NCI-H128 (cell line): ENCODE measurements around the gene NQO1.
A peak's percentile ranks its signal among the peaks of the same experiment; 100 is the strongest.
"Not testable (repeated sequence)": the region's sequence is repeated elsewhere in the genome, so short reads cannot be mapped to it uniquely, and the experiment has no call there.

Experiments
- DNase-seq: peaks from one replicate; lab custom pipeline; 2025; ENCODE audit not compliant: unreplicated experiment; lab: John Stamatoyannopoulos, UW

Gene NQO1

GRCh38 chr16:69744363-69745231 lies 18.2 kb upstream of the NQO1 start:
- DNase-seq, result no peak

- DNase-seq, result no peak
These were observed 15.9 kb upstream of the NQO1 start for GRCh38 chr16:69741951-69742904.

GRCh38 chr16:69741519-69741918 lies 15.2 kb upstream of the NQO1 start:
- DNase-seq, result no peak

DNA sequence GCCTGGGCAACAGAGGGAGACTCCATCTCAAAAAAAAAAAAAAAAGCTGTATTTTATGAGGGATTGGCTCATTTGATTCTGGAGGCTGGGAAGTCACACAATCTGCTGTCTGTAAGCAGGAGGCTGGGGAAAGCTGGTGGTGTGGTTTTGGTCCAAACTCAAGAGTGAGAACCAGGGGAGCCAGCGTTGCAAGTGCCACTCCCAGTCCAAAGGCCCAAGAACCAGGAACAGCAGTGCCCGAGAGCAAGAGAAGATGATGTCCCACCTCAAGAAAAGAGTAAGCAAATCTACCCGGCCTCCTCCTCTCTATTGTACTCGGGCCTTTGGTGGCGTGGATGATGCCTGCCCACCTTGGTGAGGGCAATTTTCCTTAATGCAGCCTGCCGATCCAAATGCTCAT lies 5.7 kb upstream of the NQO1 start:
- DNase-seq, result no peak

GRCh38 chr16:69731280-69731679 lies 4.9 kb upstream of the NQO1 start:
- not testable (repeated sequence) for DNase-seq

GRCh38 chr16:69729030-69729429 lies 2.7 kb upstream of the NQO1 start:
- DNase-seq, result not testable (repeated sequence)

DNA sequence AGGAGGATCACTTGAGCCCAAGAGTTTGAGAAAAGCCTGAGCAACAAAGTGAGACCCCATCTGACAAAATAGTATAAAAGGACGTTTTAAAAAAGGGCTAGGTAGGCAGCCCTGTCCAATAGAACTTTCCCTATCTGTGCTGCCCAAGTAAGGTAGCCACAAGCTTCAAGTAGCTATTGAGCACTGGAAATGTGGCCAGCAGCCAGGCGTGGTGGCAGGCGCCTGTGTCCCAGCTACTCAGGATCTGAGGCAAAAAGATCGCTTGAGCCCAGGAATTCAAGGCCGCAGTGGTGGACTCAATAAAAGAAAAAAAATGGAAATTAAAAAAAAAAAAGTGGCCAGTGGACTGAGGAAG lies 1.5 kb upstream of the NQO1 start:
- DNase-seq, result no peak

GRCh38 chr16:69725480-69726312 lies 664 bp downstream of the NQO1 start:
- no peak for DNase-seq

- DNase-seq, result no peak
These were observed 1.3 kb downstream of the NQO1 start for GRCh38 chr16:69724981-69725479.

DNA sequence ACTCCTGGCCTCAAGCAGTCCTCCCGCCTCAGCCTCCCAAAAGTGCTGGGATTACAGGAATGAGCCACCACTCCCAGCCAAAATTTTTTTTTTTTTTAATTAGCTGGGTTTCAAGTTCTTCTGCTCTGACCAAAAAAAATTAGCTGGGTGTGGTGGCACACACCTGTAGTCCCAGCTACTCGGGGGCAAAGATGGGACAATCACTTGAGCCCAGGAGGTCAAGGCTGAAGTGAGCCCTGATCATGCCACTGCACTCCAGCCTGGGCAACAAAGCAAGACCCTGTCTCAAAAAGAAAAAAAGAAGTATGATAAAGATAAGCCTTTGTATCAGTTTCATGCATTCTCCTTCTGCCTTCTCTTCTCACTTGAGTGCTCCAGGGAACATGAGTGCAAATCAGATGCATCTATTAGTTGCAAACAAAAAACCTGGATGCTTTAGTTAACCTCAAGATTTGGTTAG lies 1.9 kb downstream of the NQO1 start:
- DNase-seq, result no peak

DNA sequence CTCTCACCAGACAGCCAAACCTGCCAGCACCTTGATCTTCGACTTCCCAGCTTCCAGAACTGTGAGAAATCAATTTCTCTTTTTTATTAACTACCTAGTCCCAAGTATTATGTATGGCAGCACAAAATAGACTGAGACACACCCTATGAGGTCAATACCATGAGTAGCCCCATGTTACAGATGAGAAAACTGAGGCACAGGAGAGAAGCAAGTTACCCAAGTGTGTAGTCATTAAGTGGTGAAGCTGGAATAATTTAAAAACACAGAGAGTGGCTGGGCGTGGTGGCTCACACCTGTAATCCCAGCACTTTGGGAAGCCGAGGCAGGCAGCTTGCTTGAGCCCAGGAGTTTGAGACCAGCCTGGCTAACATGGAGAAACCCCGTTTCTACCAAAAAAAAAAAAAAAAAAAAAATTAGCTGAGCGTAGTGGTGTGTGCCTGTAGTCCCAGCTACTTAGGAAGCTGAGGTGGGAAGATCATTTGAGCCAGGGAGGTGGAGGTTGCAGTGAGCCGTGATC lies 4.9 kb downstream of the NQO1 start:
- no peak for DNase-seq

- no peak for DNase-seq
These were observed 5.4 kb downstream of the NQO1 start for GRCh38 chr16:69720822-69721430.

- no peak for DNase-seq
These were observed 8.1 kb downstream of the NQO1 start for GRCh38 chr16:69718111-69718764.

DNA sequence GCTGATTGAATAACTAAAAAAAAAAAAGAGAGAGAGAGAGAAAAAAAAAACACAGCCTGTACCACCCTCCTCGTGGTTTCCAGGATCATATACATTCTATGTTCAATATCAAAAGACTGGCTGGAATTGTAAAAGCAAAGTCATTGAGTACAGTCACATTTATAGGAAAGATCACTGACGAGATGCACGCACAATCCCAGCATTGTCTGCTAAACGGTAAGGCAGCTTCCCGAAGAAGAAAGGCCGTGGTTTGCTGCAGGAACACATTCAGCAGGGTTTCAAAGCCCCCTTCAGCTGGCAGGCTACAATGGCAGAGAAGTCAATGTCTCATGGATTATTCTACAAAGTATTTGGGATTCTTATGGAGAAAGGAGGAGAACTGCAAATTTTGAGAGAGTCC lies 9.3 kb downstream of the NQO1 start:
- no peak for DNase-seq

DNA sequence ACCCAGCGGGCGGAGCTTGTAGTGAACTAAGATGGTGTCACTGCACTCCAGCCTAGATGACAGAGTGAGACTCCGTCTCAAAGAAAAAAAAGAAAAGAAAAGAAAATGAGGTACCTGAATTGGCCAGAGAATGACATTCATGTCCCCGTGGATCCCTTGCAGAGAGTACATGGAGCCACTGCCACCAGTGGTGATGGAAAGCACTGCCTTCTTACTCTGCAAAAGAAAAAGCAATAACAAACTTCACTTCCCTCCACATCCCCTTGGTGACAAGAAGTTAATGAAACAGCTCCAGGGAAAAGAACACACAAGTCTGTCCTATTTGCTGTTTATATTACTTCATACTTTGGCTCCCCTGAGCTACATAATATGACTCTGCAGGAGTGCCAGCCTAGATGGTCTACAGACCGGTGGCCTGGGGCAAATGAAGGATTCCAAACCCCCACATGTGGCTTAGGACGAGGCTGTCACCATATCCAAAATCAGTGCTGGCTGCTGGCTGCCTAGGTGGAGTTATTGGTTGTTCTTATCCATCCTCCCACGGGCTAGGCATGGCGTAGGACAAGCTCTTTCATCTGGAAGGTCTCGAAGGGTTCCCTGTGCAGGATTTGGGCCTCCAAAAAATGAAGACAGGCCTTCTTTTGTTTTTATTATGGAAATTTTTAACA lies 13.3 kb downstream of the NQO1 start:
- no peak for DNase-seq

- DNase-seq, result no peak
These were observed 14.1 kb downstream of the NQO1 start for GRCh38 chr16:69712277-69712676.

GRCh38 chr16:69711115-69711740 lies 15.1 kb downstream of the NQO1 start:
- DNase-seq, result no peak

- peak; percentile 2 for DNase-seq
These were observed 16.8 kb downstream of the NQO1 start for GRCh38 chr16:69709456-69710084.
